Measurements from ENCODE around the gene SLC6A18. TPM values are rescaled to one million over a fixed set of nuclear protein-coding genes. Genes with fewer than 3 reads are reported as not detected.

The SLC6A18 gene
- total RNA-seq, 1 experiment from 2014 or later = not detected

DNA sequence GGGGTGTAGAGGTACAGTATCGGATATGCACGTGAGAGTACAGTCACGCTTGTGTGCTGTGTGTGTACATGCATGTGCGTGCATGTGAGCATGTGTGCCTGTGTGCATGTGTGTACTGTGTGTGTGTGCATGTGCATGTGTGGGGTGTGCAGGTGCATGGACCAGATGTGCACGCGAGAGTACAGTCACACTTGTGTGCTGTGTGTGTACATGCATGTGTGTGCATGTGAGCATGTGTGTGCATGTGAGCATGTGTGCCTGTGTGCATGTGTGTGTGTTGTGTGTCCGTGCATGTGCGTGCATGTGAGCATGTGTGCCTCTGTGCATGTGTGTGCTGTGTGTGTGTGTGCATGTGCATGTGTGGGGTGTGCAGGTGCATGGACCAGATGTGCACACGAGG is 13.5 kb upstream of the SLC6A18 start:
- Histone ChIP-seq H3K36me3 (ENCODE audit: control insufficient read depth, insufficient read depth, low read length) (no peaks in the 10 kb centered on the region), H3K9me3 (ENCODE audit: control insufficient read depth, insufficient read depth, low read depth, low read length) (no peaks in the 10 kb centered on the region), H3K27me3 (ENCODE audit: control insufficient read depth, insufficient read depth, low read length) (no peaks in the 10 kb centered on the region), H3K4me1 (ENCODE audit: control insufficient read depth, insufficient read depth, low read length) (no peaks in the 10 kb centered on the region; the same call in 1 of the 2 replicates), H3K27ac (ENCODE audit: low read length) (no peak overlapping the region), H3K4me3 (ENCODE audit: low read depth in 2 of 2, low read length in 2 of 2) (no peak overlapping the region)
- in situ Hi-C loops (cut with HindIII; ENCODE audit: low pct_unique_long_range_greater_than_20kb, low sequenced_read_pairs) (no loop called here), intact Hi-C loops (cut with micrococcal nuclease; ENCODE audit: unreplicated experiment) (no loop called here)
- ChIA-PET CTCF (no interaction called here), POLR2A (no interaction called here)
- ATAC-seq = no peak
- no peak for DNase-seq (ENCODE audit: low read depth, low spot score)
- BruUV-seq (replicated peaks) = no TSS peak
- TF ChIP-seq POLR2AphosphoS5 (IDR thresholded peaks at IDR 0.05; ENCODE audit: low read depth, low read length) = no peak
- TF ChIP-seq CTCF (IDR thresholded peaks at IDR 0.05) = no peak
- no peak for TF ChIP-seq TCF7L2 (IDR thresholded peaks at IDR 0.05; ENCODE audit: low read depth, low read length)
- TF ChIP-seq, protein P1, sequence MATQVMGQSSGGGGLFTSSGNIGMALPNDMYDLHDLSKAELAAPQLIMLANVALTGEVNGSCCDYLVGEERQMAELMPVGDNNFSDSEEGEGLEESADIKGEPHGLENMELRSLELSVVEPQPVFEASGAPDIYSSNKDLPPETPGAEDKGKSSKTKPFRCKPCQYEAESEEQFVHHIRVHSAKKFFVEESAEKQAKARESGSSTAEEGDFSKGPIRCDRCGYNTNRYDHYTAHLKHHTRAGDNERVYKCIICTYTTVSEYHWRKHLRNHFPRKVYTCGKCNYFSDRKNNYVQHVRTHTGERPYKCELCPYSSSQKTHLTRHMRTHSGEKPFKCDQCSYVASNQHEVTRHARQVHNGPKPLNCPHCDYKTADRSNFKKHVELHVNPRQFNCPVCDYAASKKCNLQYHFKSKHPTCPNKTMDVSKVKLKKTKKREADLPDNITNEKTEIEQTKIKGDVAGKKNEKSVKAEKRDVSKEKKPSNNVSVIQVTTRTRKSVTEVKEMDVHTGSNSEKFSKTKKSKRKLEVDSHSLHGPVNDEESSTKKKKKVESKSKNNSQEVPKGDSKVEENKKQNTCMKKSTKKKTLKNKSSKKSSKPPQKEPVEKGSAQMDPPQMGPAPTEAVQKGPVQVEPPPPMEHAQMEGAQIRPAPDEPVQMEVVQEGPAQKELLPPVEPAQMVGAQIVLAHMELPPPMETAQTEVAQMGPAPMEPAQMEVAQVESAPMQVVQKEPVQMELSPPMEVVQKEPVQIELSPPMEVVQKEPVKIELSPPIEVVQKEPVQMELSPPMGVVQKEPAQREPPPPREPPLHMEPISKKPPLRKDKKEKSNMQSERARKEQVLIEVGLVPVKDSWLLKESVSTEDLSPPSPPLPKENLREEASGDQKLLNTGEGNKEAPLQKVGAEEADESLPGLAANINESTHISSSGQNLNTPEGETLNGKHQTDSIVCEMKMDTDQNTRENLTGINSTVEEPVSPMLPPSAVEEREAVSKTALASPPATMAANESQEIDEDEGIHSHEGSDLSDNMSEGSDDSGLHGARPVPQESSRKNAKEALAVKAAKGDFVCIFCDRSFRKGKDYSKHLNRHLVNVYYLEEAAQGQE (IDR thresholded peaks at IDR 0.05; ENCODE audit: insufficient read depth in 1 of 2, low read depth in 2 of 2, low read length in 1 of 2) = no peak
- TF ChIP-seq SIN3A (IDR thresholded peaks at IDR 0.05; ENCODE audit: borderline replicate concordance, insufficient read depth, low read depth, low read length) = no peak

DNA sequence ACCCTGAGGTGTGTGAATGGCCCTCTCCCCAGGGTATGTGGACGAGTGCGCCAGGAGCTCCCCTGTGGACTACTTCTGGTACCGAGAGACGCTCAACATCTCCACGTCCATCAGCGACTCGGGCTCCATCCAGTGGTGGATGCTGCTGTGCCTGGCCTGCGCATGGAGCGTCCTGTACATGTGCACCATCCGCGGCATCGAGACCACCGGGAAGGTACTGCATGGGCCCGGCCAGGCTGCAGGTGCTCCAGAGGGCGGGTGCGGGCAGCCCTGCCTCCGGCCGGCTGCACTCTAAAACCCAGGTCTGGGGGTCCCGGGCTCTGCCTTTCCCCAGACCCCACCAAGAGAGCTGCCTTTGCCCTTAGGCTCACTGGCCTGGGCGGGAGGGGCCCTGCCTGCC is 12.9 kb upstream of the SLC6A18 start:
- BruUV-seq (replicated peaks) = no TSS peak
- no peaks in the 10 kb centered on the region for H3K9me3 ChIP-seq (ENCODE audit: control insufficient read depth, insufficient read depth, low read depth, low read length)

More for the DNA sequence above, 12.9 kb upstream of the SLC6A18 start:
- no peaks in the 10 kb centered on the region; the same call in 1 of the 2 replicates for H3K4me1 ChIP-seq (ENCODE audit: control insufficient read depth, insufficient read depth, low read length)
- H3K4me3 ChIP-seq (ENCODE audit: low read depth in 2 of 2, low read length in 2 of 2) = no peak overlapping the region
- ATAC-seq (no peak), DNase-seq (ENCODE audit: low read depth, low spot score) (no peak)
- no peaks in the 10 kb centered on the region for H3K36me3 ChIP-seq (ENCODE audit: control insufficient read depth, insufficient read depth, low read length)
- POLR2A ChIA-PET = no interaction called here
- TF ChIP-seq TCF7L2 (IDR thresholded peaks at IDR 0.05; ENCODE audit: low read depth, low read length) (no peak), POLR2AphosphoS5 (IDR thresholded peaks at IDR 0.05; ENCODE audit: low read depth, low read length) (no peak), CTCF (IDR thresholded peaks at IDR 0.05) (no peak), SIN3A (IDR thresholded peaks at IDR 0.05; ENCODE audit: borderline replicate concordance, insufficient read depth, low read depth, low read length) (no peak)
- TF ChIP-seq, protein P1 (IDR thresholded peaks at IDR 0.05; ENCODE audit: insufficient read depth in 1 of 2, low read depth in 2 of 2, low read length in 1 of 2) = no peak
- no peak overlapping the region for H3K27ac ChIP-seq (ENCODE audit: low read length)
- intact Hi-C loops (cut with micrococcal nuclease; ENCODE audit: unreplicated experiment) (no loop called here), in situ Hi-C loops (cut with HindIII; ENCODE audit: low pct_unique_long_range_greater_than_20kb, low sequenced_read_pairs) (no loop called here)
- CTCF ChIA-PET = no interaction called here
- no peaks in the 10 kb centered on the region for H3K27me3 ChIP-seq (ENCODE audit: control insufficient read depth, insufficient read depth, low read length)

All from Panc1 (cell line).